Stomach smooth muscle (tissue), 2 donors: ENCODE results near the gene CHERP.
A peak's percentile ranks its signal among the peaks of the same experiment; 100 is the strongest.
"Not testable (repeated sequence)": the region's sequence is repeated elsewhere in the genome, so short reads cannot be mapped to it uniquely, and the experiment has no call there.

ENCODE experiments used
- H3K27ac ChIP-seq: one replicate; pipeline ENCODE4 v1.7.0; 2013; ENCODE audit warnings: mild to moderate bottlenecking, low read length, inconsistent platforms
- H3K27me3 ChIP-seq, 2 donors: one replicate each; pipeline ENCODE4 v1.7.0; 2013; ENCODE audit warnings: low read length in 2 of 2; ENCODE audit not compliant: insufficient read depth in 2 of 2, control insufficient read depth in 1 of 2
- H3K36me3 ChIP-seq, 2 donors: one replicate each; pipeline ENCODE4 v1.7.0; 2013; ENCODE audit warnings: low read length in 2 of 2; ENCODE audit not compliant: control insufficient read depth in 2 of 2, insufficient read depth in 2 of 2
- H3K4me1 ChIP-seq: one replicate; pipeline ENCODE4 v1.7.0; 2013; ENCODE audit warnings: low read length; ENCODE audit not compliant: control insufficient read depth, insufficient read depth
- H3K4me3 ChIP-seq, 2 donors: one replicate each; pipeline ENCODE4 v1.7.0; 2013; ENCODE audit warnings: low read length in 2 of 2
- H3K9ac ChIP-seq, 2 donors: one replicate each; pipeline ENCODE4 v1.7.0; 2013; ENCODE audit warnings: low read length in 2 of 2, mild to moderate bottlenecking in 1 of 2
- H3K9me3 ChIP-seq, 2 donors: one replicate each; pipeline ENCODE4 v1.7.0; 2013; ENCODE audit warnings: low read length in 2 of 2; ENCODE audit not compliant: control insufficient read depth in 2 of 2
- donor health status: healthy.
- donor health status: Pancreatic carcinoma.

The CHERP gene

GRCh38 chr19:16516381-16516780 lies 25.9 kb downstream of the CHERP start:
- H3K36me3 ChIP-seq = peaks cover 38 to 47% of the 10 kb centered on the region in 2 donors
- no peaks in the 10 kb centered on the region for H3K27me3 ChIP-seq
- no peaks in the 10 kb centered on the region for H3K4me1 ChIP-seq
- no peak overlapping the region for H3K27ac ChIP-seq
- H3K9ac ChIP-seq = no peak overlapping the region
- H3K4me3 ChIP-seq = no peak overlapping the region
- no peaks in the 10 kb centered on the region for H3K9me3 ChIP-seq

- Histone ChIP-seq H3K9me3 (no peaks in the 10 kb centered on the region), H3K27ac (no peak overlapping the region), H3K9ac (no peak overlapping the region), H3K27me3 (no peaks in the 10 kb centered on the region), H3K4me3 (no peak overlapping the region), H3K4me1 (no peaks in the 10 kb centered on the region), H3K36me3 (peaks cover 31 to 36% of the 10 kb centered on the region in 2 donors)
Measured at GRCh38 chr19:16514383-16515019, 27.7 kb downstream of the CHERP start.

- not testable (repeated sequence) for H3K27me3 ChIP-seq, H3K9ac ChIP-seq, H3K9me3 ChIP-seq, H3K27ac ChIP-seq, H3K4me3 ChIP-seq, H3K4me1 ChIP-seq
- H3K36me3 ChIP-seq = peaks cover 21 to 33% of the 10 kb centered on the region in 2 donors
Measured at GRCh38 chr19:16512611-16513010, 29.6 kb downstream of the CHERP start.

GRCh38 chr19:16509141-16510061 lies 32.8 kb downstream of the CHERP start:
- H3K36me3 ChIP-seq = peaks cover 11 to 29% of the 10 kb centered on the region in 2 donors
- no peak overlapping the region for H3K9ac ChIP-seq
- no peaks in the 10 kb centered on the region for H3K4me1 ChIP-seq
- no peaks in the 10 kb centered on the region for H3K9me3 ChIP-seq
- H3K27ac ChIP-seq = no peak overlapping the region
- H3K27me3 ChIP-seq = no peaks in the 10 kb centered on the region
- H3K4me3 ChIP-seq = no peak overlapping the region

GRCh38 chr19:16508546-16508945 lies 33.7 kb downstream of the CHERP start:
- no peak overlapping the region for H3K27ac ChIP-seq
- H3K4me3 ChIP-seq = no peak overlapping the region
- H3K9me3 ChIP-seq = no peaks in the 10 kb centered on the region
- H3K27me3 ChIP-seq = no peaks in the 10 kb centered on the region
- H3K4me1 ChIP-seq = no peaks in the 10 kb centered on the region
- peaks cover 15 to 31% of the 10 kb centered on the region in 2 donors for H3K36me3 ChIP-seq
- no peak overlapping the region for H3K9ac ChIP-seq

GRCh38 chr19:16506961-16507360 lies 35.3 kb downstream of the CHERP start:
- Histone ChIP-seq H3K4me1 (no peaks in the 10 kb centered on the region), H3K27me3 (no peaks in the 10 kb centered on the region), H3K4me3 (no peak overlapping the region), H3K9me3 (no peaks in the 10 kb centered on the region), H3K27ac (no peak overlapping the region), H3K9ac (no peak overlapping the region), H3K36me3 (peaks cover 16 to 32% of the 10 kb centered on the region in 2 donors)

GRCh38 chr19:16506161-16506560 lies 36.1 kb downstream of the CHERP start:
- not testable (repeated sequence) for H3K9me3 ChIP-seq, H3K4me3 ChIP-seq, H3K27me3 ChIP-seq, H3K4me1 ChIP-seq, H3K9ac ChIP-seq, H3K27ac ChIP-seq
- peaks cover 16 to 32% of the 10 kb centered on the region in 2 donors for H3K36me3 ChIP-seq

- Histone ChIP-seq H3K36me3 (peaks cover 5 to 28% of the 10 kb centered on the region in 2 donors), H3K4me3 (no peak overlapping the region)
Measured at GRCh38 chr19:16504271-16504670, 38.0 kb downstream of the CHERP start.

GRCh38 chr19:16497837-16498236 lies 44.4 kb downstream of the CHERP start:
- H3K27ac ChIP-seq = no peak overlapping the region
- no peak overlapping the region for H3K9ac ChIP-seq
- no peaks in the 10 kb centered on the region for H3K27me3 ChIP-seq
- no peaks in the 10 kb centered on the region for H3K9me3 ChIP-seq
- peaks cover 0 to 7% of the 10 kb centered on the region in 2 donors for H3K36me3 ChIP-seq
- no peak overlapping the region for H3K4me3 ChIP-seq
- H3K4me1 ChIP-seq = peaks cover 11% of the 10 kb centered on the region

More at GRCh38 chr19:16504271-16504670, 38.0 kb downstream of the CHERP start:
- Histone ChIP-seq H3K4me1 (no peaks in the 10 kb centered on the region), H3K9me3 (no peaks in the 10 kb centered on the region), H3K27ac (no peak overlapping the region), H3K27me3 (no peaks in the 10 kb centered on the region), H3K9ac (no peak overlapping the region)

- Histone ChIP-seq H3K4me3 (peak overlapping the region; percentile 89 to 93), H3K36me3 (peaks cover 0 to 7% of the 10 kb centered on the region in 2 donors), H3K4me1 (peaks cover 11% of the 10 kb centered on the region), H3K27ac (peak overlapping the region; percentile 55), H3K9me3 (no peaks in the 10 kb centered on the region), H3K27me3 (no peaks in the 10 kb centered on the region), H3K9ac (peak overlapping the region; percentile 66 to 75)
Measured at GRCh38 chr19:16497042-16497441, 45.2 kb downstream of the CHERP start.

- Histone ChIP-seq H3K36me3 (peaks cover 0 to 7% of the 10 kb centered on the region in 2 donors), H3K9me3 (no peaks in the 10 kb centered on the region), H3K27ac (peak overlapping the region; percentile 55), H3K4me1 (peaks cover 11% of the 10 kb centered on the region), H3K4me3 (peak overlapping the region; percentile 89 to 93), H3K27me3 (no peaks in the 10 kb centered on the region), H3K9ac (peak overlapping the region; percentile 66 to 75)
Measured at GRCh38 chr19:16496613-16496983, 45.6 kb downstream of the CHERP start.
